ENCODE results near the gene RRP1. TPM values are rescaled to one million over a fixed set of nuclear protein-coding genes. Genes with fewer than 3 reads are reported as not detected.
A peak's percentile ranks its signal among the peaks of the same experiment; 100 is the strongest.

The RRP1 gene
- total RNA-seq, 1 donor from 2014 or later, result 9.4 TPM

DNA sequence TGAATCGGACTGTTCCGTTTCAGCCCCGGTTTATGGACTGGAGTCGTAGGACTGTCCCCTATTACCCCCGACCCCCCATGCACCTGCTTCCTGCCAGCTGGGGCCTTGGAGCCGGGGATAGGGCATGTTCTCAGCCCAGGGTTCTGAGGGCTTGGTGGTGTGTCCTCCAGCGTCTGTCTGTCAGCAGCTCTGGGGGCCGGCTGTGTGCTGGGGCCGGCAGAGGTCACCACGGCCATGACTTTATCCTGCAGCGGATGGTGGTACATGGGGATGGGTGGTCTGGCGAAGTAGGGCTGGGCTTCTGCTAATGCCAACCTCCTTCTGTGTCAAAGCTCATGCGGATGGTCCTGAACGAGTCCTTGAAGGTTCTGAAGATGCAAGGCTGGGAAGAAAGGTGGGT lies 5.5 kb downstream of the RRP1 start:
- intact Hi-C loops (cut with DNase I), result loop anchor here (5.0 kb wide), 1 partner anchor 47 kb away; no protein-coding TSS in a partner anchor
- ATAC-seq (ENCODE audit: poor library complexity) (no peak), DNase-seq (no peak)

DNA sequence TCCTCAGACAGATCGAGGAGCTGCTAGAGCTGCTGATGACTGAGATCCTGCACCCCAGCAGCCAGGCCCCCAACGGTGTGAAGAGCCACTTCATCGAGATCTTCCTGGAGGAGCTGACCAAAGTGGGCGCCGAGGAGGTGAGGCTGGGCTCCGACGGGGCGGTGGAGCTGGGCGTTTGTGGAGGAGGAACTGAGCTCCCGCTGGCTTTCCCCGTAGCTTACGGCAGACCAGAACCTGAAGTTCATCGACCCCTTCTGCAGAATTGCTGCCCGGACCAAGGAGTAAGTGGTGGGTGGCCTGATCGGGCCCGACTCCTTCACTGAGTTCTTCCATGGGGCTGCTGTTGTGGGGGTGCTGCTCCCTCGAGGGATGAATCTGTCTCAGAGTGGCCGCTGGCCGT lies 8.0 kb downstream of the RRP1 start:
- ATAC-seq (ENCODE audit: poor library complexity) (no peak), DNase-seq (no peak)
- intact Hi-C loops (cut with DNase I), result loop anchor here (5.0 kb wide), 1 partner anchor 45 kb away; no protein-coding TSS in a partner anchor

DNA sequence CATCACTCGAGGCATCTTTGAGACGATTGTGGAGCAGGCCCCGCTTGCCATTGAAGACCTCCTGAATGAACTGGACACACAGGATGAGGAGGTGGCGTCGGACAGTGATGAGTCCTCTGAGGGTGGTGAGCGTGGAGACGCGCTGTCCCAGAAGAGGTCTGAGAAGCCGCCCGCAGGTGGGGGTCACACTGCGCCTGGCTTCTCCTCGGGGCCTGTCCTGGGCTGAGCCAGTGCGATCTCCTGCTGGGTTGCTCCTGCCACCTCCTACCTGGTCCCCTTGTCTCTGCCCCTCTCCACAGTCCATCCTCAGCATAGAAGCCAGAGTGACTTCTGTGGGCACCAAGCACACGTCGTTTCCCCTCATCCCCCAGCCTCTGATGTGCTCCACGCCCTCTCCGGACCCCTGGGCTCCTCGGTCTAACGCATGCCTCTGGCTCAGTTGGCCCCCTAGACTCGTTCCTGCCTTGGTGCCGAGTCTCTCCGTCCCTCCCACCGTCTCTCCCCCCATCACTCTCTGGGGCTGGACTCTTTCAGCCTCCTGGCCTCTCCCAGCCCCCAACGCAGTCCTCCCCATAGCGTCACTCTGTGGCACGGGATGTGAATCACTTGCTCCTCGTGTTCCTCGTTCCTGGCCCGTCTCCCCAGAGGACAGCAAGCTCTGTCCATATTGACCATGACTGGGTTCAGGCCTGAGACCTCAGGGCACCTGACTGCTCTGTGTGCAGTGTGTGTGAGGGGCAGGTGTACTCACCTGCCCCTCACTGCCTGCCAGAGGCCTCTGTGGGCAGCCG lies 8.7 kb downstream of the RRP1 start:
- DNase-seq, result no peak
- intact Hi-C loops (cut with DNase I), result loop anchor here (5.0 kb wide), 1 partner anchor 44 kb away; no protein-coding TSS in a partner anchor

DNA sequence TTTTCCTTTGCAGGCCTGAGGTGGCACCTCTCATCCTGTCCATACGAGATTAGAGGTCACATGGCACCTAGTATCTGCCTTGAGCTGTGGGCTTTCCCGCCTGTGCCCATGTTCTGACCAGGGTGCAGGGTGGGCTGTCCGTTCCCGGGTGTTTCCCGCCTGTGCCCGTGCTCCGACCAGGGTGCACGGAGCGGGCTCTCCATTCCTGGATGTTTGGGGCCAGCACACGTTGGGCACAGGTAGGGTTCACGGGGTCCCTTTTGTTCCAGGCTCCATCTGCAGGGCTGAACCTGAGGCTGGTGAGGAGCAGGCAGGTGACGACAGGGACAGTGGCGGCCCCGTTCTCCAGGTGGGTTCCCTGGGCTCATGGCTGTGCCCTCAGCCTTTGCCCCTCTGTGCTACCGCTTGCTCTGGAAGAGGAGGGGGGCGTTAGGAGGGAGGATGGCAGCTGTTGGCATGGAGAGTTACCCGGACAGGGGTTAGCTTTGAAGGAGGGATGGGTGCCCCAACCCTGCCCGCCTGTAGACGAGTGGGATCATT lies 10.0 kb downstream of the RRP1 start:
- intact Hi-C loops (cut with DNase I), result loop anchor here (5.0 kb wide), 1 partner anchor 43 kb away; no protein-coding TSS in a partner anchor
- no peak for DNase-seq
- no peak for ATAC-seq (ENCODE audit: poor library complexity)

More for the DNA sequence above, 8.7 kb downstream of the RRP1 start:
- no peak for ATAC-seq (ENCODE audit: poor library complexity)

DNA sequence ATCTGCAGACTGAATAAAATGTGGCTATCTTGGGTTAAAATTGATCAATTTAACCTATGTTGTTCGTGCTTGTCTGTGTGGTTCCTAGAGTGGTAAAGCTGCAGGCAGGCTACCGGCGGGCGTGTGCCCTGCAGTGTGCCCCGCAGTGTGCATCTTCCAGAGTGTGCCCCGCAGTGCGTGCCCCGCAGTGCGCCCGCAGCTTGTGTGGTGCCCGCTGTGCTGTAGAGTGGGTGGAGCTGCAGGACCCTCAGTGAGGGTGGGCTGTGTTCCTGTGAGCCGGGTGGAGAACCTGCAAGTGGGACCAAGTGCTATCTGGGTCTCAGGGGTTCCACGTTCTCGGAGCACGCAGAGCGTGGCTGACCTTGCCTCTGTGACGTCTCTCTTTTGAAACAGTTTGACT lies 10.7 kb downstream of the RRP1 start:
- intact Hi-C loops (cut with DNase I), result no loop called here
- DNase-seq (no peak), ATAC-seq (ENCODE audit: poor library complexity) (no peak)

DNA sequence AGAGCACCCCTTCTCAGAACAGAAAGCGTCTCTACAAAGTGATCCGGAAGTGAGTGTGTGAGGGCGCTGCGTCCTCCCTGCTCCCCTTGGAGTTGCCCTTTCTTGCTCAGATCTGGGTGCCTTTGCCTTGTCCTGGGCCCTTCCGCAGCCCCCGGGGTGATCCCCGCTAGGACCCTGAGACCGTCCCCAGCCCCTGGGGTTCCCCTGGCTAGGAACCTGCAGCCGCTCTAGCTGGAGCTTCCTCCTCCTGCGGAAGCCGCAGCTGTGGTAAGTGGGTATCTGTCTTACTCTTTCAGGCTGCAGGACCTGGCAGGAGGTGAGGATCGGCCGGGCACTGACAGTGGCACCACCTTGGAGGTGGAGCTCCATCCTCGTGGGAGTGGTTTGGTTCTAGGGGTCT lies 11.2 kb downstream of the RRP1 start:
- no peak for ATAC-seq (ENCODE audit: poor library complexity)
- intact Hi-C loops (cut with DNase I), result no loop called here
- no peak for DNase-seq

DNA sequence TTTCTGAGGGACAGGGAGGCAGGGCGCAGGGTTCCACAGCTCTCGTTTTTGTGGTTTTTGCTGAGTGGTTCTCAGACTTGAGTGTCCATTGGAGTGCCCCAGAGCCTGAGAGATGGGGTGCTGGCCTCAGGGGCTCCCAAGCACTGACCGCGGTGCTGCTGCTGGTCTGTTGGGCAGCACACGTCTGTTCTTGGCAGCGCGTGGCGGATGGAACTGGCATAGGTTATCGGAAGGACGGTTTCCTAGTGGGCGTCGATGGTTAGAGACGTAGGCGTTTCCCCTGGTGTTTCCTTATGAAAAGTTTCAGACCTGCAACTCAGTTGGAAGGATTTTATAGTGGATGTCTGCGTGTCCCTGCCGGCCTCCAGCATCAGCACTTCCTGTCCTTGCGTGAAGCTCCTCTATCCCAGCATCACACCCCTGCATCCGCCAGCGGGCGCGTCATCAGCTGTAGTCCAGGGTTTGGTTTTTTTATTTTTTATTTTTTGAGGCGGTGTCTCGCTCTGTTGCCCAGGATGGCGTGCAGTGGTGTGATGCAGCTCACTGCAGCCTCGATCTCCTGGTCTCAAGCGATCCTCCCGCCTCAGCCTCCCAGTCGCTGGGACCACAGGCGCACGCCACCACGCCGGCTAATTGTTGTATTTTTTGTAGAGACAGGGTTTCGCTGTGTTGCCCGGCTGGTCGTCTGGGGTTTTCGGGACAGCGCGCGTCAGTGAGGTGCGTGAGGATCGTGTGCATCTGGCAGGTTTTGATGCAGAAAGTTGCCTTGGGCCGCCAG lies 11.8 kb downstream of the RRP1 start:
- intact Hi-C loops (cut with DNase I), result no loop called here
- DNase-seq (no peak), ATAC-seq (ENCODE audit: poor library complexity) (no peak)

DNA sequence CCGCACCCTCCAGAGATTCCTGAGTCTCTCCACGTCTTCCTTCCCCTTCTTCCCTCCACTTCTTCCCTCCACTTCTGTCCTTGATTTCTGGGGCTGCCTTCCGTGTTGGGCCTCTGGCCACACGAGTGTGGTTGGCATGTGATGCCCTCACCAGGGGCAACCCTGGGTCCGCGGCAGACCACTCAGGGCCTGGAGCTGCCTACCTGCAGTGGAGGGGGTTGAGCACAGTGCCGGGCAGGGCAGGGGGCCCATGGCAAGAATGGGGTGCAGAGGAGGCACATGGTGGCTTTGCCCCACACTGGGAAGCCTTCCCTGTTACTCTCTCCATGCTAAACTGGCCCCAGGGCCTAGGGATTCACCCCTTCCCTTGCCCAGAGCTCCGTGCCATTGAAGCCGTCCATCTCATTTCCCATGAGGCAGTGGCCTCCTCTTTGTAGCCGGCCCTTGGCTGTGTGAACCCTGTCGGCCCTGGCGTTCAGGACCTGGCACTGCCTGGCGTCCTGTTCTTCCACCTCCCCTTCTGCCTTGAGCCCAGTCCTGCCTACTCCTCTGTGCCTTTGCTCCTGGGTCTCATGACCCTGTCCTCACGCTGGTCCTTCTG lies 13.4 kb downstream of the RRP1 start:
- intact Hi-C loops (cut with DNase I), result no loop called here
- ATAC-seq (ENCODE audit: poor library complexity) (no peak), DNase-seq (no peak)

DNA sequence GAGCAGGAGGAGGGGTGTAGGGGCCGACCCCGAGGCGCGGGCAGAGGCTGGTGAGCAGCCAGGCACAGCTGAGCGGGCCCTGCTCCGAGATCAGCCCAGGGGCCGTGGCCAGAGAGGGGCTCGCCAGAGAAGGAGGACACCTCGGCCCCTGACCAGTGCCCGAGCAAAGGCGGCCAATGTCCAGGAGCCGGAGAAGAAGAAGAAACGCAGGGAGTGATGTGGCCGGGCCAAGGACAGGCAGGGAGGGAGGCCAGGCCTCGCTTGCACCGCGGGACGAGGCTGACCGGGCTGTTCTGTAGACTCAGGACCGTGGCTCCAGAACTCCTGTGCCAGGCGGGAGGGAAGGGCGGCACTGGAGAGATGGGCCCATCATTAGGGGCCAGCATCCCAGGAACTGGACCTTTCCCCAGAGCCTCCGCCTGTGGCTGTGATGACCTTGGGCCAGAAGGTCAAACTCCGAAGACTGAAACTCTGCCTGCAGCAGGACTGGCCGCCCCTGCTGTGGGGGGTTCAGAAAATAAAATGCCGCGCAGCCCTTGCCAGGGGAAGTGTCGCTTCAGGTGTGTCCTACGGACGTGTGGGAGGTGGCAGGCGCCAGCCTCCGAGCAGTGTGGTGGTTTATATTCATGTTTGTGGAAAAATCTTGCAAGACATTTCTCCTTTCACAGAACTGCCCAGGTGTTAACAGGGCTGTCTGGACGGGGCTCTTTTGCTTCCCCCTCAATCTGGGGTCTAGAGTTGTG lies 14.4 kb downstream of the RRP1 start:
- intact Hi-C loops (cut with DNase I), result no loop called here
- ATAC-seq (ENCODE audit: poor library complexity) (no peak), DNase-seq (no peak)

DNA sequence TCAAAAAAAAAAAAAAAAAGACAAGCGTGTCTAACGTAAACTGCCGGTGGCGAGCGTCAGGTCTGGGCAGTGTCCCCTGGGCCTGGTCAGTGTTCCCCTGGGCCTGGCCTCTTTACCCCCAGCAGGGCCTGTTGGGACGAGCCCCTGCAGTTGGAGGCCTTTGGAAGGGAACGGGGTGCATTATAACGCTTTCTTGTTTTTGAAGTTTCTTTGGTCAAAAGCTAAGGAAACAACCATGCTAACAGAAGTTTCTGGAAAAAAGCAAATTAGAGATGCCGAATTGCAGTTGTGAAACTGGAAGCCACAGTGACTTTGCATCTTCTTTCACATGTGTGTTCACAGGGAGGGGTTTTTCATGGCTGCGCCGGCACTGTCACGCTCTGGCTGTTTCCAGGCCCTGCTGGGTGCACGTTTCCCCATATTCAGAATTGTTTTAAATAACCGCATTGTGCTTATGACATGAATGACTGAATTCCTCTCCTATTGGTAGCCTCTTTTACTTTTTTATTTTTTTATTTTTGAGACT lies 16.0 kb downstream of the RRP1 start:
- no peak for DNase-seq
- no peak for ATAC-seq (ENCODE audit: poor library complexity)
- intact Hi-C loops (cut with DNase I), result no loop called here

DNA sequence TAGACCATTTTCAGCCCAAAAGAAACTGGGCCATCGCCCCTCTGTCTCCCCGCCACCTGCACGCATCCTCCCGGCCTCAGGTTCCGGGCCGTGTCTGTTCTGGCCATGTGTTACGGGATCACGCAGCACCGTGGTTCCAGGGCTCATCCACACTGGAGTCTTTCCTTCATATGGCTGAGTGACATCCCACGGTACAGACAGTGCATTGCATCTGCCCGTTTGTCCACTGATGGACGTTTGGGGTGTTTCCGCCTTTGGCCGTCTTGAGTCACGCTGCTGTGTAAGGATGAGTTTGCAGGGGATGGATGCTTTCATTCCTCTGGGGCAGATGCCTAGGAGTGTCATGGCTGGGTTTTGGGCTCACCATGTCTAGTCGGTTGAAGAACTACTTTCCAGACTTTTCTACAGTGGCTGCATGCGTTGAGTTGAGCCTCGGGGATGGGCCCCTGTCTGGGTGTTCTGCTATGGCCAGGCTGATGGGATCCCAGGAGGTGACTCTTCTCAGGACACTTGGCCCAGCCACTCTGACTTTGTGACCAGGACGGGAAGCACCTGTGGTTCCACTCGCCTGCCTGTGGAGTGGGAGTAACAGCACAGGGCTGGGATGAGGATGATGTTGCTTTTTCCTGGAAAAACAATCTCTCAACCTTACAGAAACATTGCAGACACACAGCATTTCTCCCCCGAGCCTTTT lies 16.8 kb downstream of the RRP1 start:
- ATAC-seq (ENCODE audit: poor library complexity) (no peak), DNase-seq (no peak)
- intact Hi-C loops (cut with DNase I), result no loop called here

DNA sequence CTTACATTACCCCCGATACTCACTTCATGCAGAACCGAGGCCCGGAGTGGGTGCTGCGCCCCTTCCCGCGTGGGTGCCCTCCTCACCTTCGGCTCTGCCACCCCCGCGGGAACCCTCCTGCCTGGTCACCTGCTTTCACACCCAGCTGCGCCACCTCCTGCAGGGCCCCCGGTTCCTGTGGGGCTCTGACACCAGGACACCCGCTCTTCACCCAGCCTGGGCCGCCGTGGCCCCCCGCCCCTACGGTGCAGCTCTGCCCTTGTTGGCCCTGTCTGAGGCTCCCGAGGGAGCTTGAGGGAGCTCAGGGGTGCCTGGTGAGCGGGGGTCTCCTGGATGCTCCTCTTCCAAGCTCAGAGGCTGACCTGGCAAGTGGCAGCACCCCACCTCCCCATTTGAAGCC lies 19.0 kb downstream of the RRP1 start:
- intact Hi-C loops (cut with DNase I), result no loop called here
- no peak for ATAC-seq (ENCODE audit: poor library complexity)
- DNase-seq, result no peak

DNA sequence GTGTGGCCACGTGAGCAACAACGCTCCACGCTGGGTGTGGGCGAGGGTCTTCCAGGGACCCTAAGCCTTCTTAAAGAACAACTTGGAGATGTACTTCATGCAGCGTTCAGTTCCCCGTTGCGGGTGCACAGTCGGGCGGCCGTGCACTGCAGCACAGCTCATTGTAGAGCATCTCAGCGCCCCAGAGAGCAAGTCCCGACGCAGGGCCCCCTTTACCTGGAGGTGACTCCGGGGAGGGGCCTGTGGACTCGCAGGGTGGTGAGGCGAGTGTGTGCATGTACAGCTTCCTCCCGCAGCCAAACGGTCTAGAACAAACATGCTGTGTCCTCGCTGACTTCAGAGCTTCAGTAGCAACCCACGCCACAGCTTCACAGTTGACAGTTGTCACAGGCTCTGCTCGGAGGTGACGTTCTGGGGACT lies 19.5 kb downstream of the RRP1 start:
- DNase-seq (no peak), ATAC-seq (ENCODE audit: poor library complexity) (no peak)
- intact Hi-C loops (cut with DNase I), result no loop called here

DNA sequence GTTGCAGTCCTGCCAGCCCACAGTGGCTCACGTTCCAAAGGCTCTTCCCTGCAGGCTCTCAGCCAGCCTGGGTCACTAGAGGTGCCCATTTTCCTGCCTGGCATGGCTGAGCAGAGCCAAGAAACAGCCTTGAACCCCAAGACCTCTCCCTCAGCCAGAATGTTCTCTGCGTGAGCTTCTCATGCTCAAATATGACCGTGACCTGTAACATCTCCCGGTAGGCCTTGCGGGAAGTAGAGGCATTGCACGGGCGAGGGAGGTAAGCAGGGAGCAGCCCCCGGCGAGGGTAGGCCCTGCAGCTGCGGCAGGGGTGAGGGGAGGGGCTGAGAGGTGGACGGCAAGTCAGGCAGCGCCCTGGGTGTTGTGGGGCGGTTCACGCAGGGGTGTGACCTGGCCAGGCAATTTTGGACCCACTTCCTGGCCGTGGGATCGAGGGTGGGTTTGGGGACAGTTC lies 20.0 kb downstream of the RRP1 start:
- intact Hi-C loops (cut with DNase I), result no loop called here
- no peak for ATAC-seq (ENCODE audit: poor library complexity)
- DNase-seq, result no peak

DNA sequence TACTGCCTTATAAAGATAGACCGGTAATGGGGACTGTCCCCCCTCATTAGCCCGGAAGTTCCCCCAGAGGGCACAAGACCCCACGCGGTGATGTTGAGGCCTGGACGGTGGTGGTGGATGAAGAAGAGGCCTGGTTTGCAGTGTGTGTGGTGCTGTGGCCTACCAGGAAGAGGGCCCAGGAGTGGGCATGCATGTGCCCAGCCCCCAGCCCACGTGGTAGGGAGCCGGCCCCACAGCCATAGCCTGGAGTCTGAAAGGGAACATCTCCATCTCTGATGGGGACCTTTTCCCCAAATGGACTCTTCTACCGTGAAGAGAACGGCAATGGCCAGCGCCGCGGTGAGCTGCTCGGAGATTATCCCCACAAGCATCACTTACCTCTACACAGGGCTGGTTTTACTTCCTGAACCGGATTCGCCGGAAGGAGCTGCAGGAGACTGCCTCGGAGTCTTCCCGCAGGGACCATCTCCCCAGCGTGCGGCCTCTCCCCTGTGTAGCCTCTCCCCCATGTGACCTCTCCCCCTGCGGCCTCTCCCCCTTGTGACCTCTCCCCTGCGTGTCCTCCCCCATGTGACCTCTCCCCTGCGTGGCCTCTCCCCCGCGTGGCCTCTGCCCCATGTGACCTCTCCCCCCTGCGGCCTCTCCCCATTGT lies 20.6 kb downstream of the RRP1 start:
- intact Hi-C loops (cut with DNase I), result loop anchor here (5.0 kb wide), 1 partner anchor 167 kb away; no protein-coding TSS in a partner anchor
- ATAC-seq (ENCODE audit: poor library complexity) (no peak), DNase-seq (no peak)

DNA sequence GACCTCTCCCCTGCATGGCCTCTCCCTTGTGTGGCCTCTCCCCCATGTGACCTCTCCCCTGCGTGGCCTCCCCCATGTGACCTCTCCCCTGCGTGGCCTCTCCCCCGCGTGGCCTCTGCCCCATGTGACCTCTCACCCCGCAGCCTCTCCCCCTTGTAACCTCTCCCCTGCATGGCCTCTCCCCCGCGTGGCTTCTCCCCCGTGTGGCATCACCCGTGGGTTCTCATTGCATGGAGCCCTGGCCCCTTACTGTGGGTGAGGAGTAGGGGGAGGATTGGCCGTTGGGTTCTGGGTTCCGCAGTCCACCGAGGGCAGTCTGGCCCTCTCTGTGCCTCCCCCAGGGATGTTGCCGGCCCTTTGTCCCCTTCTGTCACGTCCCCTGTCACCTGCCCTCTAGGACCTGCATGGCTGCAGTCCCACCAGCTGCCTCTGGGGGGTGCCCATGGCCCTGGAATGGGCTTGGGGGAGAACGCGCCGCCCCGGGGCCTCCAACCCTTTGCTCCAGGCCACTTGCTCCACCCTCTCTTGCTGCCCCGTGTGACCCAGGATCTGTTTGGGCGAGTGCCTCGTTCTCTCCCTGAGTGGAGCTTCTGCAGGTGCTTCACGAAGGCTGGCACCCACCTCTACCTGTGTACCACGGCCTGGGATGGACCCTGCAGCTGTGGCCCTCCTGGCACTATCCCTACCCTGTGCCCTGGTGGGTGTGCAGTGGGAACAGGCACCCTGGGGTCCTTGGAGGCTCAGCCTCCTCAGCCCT lies 21.3 kb downstream of the RRP1 start:
- intact Hi-C loops (cut with DNase I), result loop anchor here (5.0 kb wide), 1 partner anchor 167 kb away; no protein-coding TSS in a partner anchor
- peak; percentile 92 for DNase-seq
- ATAC-seq (ENCODE audit: poor library complexity), result peak; percentile 92
